ENCODE measurements around the gene SLC27A4.

- TF ChIP-seq CTCF (IDR thresholded peaks at IDR 0.05), result no peak
- no peak for TF ChIP-seq POLR2AphosphoS5 (IDR thresholded peaks at IDR 0.05)
Observed at GRCh38 chr9:128304971-128305288, 35.4 kb upstream of the SLC27A4 start.
